ENCODE measurements around the gene CCDC9. TPM values are rescaled to one million over a fixed set of nuclear protein-coding genes. Genes with fewer than 3 reads are reported as not detected.

Gene CCDC9
- total RNA-seq, 1 donor from 2014 or later, result 49.2 TPM

- H3K27ac Mint-ChIP-seq, result no peak overlapping the region
- no peak overlapping the region for H3K4me3 Mint-ChIP-seq
- peaks cover 8% of the 10 kb centered on the region for H3K4me1 Mint-ChIP-seq
- DNase-seq (ENCODE audit: low spot score in 2 of 2, unreplicated experiment in 2 of 2), result no peak
- no peaks in the 10 kb centered on the region for H3K36me3 Mint-ChIP-seq
- no peaks in the 10 kb centered on the region for H3K9me3 Mint-ChIP-seq
- TF ChIP-seq CTCF (IDR thresholded peaks at IDR 0.05; ENCODE audit: unreplicated experiment), result no peak
- H3K27me3 Mint-ChIP-seq (ENCODE audit: low read depth), result peaks cover 2% of the 10 kb centered on the region
Observed at GRCh38 chr19:47312366-47313006, 56.2 kb downstream of the CCDC9 start.

GRCh38 chr19:47313754-47314295, 57.5 kb downstream of the CCDC9 start:
- peaks cover 2% of the 10 kb centered on the region for H3K27me3 Mint-ChIP-seq (ENCODE audit: low read depth)
- H3K4me1 Mint-ChIP-seq, result peaks cover 8% of the 10 kb centered on the region
- TF ChIP-seq CTCF (IDR thresholded peaks at IDR 0.05; ENCODE audit: unreplicated experiment), result no peak
- no peak for DNase-seq (ENCODE audit: low spot score in 2 of 2, unreplicated experiment in 2 of 2)
- no peaks in the 10 kb centered on the region for H3K9me3 Mint-ChIP-seq
- no peak overlapping the region for H3K27ac Mint-ChIP-seq
- H3K4me3 Mint-ChIP-seq, result no peak overlapping the region
- no peaks in the 10 kb centered on the region for H3K36me3 Mint-ChIP-seq

GRCh38 chr19:47315125-47315821, 58.9 kb downstream of the CCDC9 start:
- no peak for TF ChIP-seq CTCF (IDR thresholded peaks at IDR 0.05; ENCODE audit: unreplicated experiment)
- no peak overlapping the region for H3K4me3 Mint-ChIP-seq

GRCh38 chr19:47316513-47316912, 60.2 kb downstream of the CCDC9 start:
- Mint-ChIP-seq H3K36me3 (no peaks in the 10 kb centered on the region), H3K4me3 (no peak overlapping the region), H3K27me3 (ENCODE audit: low read depth) (peaks cover 7% of the 10 kb centered on the region), H3K27ac (no peak overlapping the region), H3K4me1 (no peaks in the 10 kb centered on the region), H3K9me3 (no peaks in the 10 kb centered on the region)
- no peak for DNase-seq (ENCODE audit: low spot score in 2 of 2, unreplicated experiment in 2 of 2)
- no peak for TF ChIP-seq CTCF (IDR thresholded peaks at IDR 0.05; ENCODE audit: unreplicated experiment)

More at GRCh38 chr19:47315125-47315821, 58.9 kb downstream of the CCDC9 start:
- no peaks in the 10 kb centered on the region for H3K9me3 Mint-ChIP-seq
- no peaks in the 10 kb centered on the region for H3K36me3 Mint-ChIP-seq
- peaks cover 8% of the 10 kb centered on the region for H3K4me1 Mint-ChIP-seq
- DNase-seq (ENCODE audit: low spot score in 2 of 2, unreplicated experiment in 2 of 2), result no peak
- H3K27ac Mint-ChIP-seq, result no peak overlapping the region
- peaks cover 3% of the 10 kb centered on the region for H3K27me3 Mint-ChIP-seq (ENCODE audit: low read depth)

GRCh38 chr19:47319923-47320871, 63.9 kb downstream of the CCDC9 start:
- no peak for TF ChIP-seq CTCF (IDR thresholded peaks at IDR 0.05; ENCODE audit: unreplicated experiment)
- no peak for DNase-seq (ENCODE audit: low spot score in 2 of 2, unreplicated experiment in 2 of 2)
- Mint-ChIP-seq H3K9me3 (peaks cover 4% of the 10 kb centered on the region), H3K4me3 (no peak overlapping the region), H3K27ac (no peak overlapping the region), H3K4me1 (no peaks in the 10 kb centered on the region), H3K27me3 (ENCODE audit: low read depth) (peaks cover 28% of the 10 kb centered on the region), H3K36me3 (no peaks in the 10 kb centered on the region)
